NCI-H510A treated with DMSO at 0.1 percent for 48 hours (cell line): ENCODE measurements around the gene EYS.

ENCODE experiments used
- DNase-seq: peaks from one replicate; lab custom pipeline; 2025; lab: John Stamatoyannopoulos, UW

Gene EYS

GRCh38 chr6:64831680-64832079 lies 875.3 kb downstream of the EYS start:
- DNase-seq = no peak

GRCh38 chr6:64817525-64817924 lies 889.5 kb downstream of the EYS start:
- DNase-seq = peak; percentile 31

- no peak for DNase-seq
These were observed 891.3 kb downstream of the EYS start for GRCh38 chr6:64815718-64816117.

- no peak for DNase-seq
These were observed 894.9 kb downstream of the EYS start for GRCh38 chr6:64812138-64812537.

GRCh38 chr6:64811119-64811518 lies 895.9 kb downstream of the EYS start:
- DNase-seq = no peak

- no peak for DNase-seq
These were observed 899.2 kb downstream of the EYS start for GRCh38 chr6:64807785-64808184.

GRCh38 chr6:64803470-64804166 lies 903.4 kb downstream of the EYS start:
- DNase-seq = no peak

- no peak for DNase-seq
These were observed 914.5 kb downstream of the EYS start for GRCh38 chr6:64792534-64792933.

- DNase-seq = no peak
These were observed 917.5 kb downstream of the EYS start for GRCh38 chr6:64789476-64789875.

- no peak for DNase-seq
These were observed 920.3 kb downstream of the EYS start for GRCh38 chr6:64786736-64787135.

GRCh38 chr6:64782877-64783276 lies 924.1 kb downstream of the EYS start:
- DNase-seq = no peak

- no peak for DNase-seq
These were observed 928.9 kb downstream of the EYS start for GRCh38 chr6:64777941-64778785.

GRCh38 chr6:64776359-64776758 lies 930.7 kb downstream of the EYS start:
- no peak for DNase-seq

GRCh38 chr6:64774881-64775280 lies 932.1 kb downstream of the EYS start:
- no peak for DNase-seq

- no peak for DNase-seq
These were observed 956.1 kb downstream of the EYS start for GRCh38 chr6:64750910-64751309.

- no peak for DNase-seq
These were observed 969.6 kb downstream of the EYS start for GRCh38 chr6:64737418-64737817.

- no peak for DNase-seq
These were observed 970.5 kb downstream of the EYS start for GRCh38 chr6:64736421-64736950.

- no peak for DNase-seq
These were observed 973.6 kb downstream of the EYS start for GRCh38 chr6:64733433-64733832.

GRCh38 chr6:64732888-64733287 lies 974.1 kb downstream of the EYS start:
- no peak for DNase-seq

- DNase-seq = no peak
These were observed 977.5 kb downstream of the EYS start for GRCh38 chr6:64729522-64729921.

GRCh38 chr6:64727075-64727474 lies 980.0 kb downstream of the EYS start:
- no peak for DNase-seq

GRCh38 chr6:64724091-64724490 lies 982.9 kb downstream of the EYS start:
- no peak for DNase-seq
